Peyer's patch (tissue), 4 donors: ENCODE measurements around the gene AFM.

Experiments used
- CTCF ChIP-seq, 6 experiments: fragments of 450-650 bp in 4 of 6; fragments of 200-600 bp in 2 of 6; sonication (generic) in 1 of 6; IDR thresholded peaks; one replicate each; pipeline ENCODE4 v1.5.1; 2017 to 2019; ENCODE audit warnings: antibody characterized with exemption in 6 of 6, mild to moderate bottlenecking in 3 of 6, moderate library complexity in 1 of 6
- POLR2A ChIP-seq, 2 donors: fragments of 450-650 bp; IDR thresholded peaks; one replicate each; pipeline ENCODE4 v1.5.1; 2017; ENCODE audit warnings: antibody characterized with exemption in 2 of 2, mild to moderate bottlenecking in 2 of 2, moderate library complexity in 2 of 2

GRCh38 chr4:73477176-73477575, 4.4 kb upstream of the AFM start:
- TF ChIP-seq CTCF (IDR thresholded peaks at IDR 0.05) (no peak), POLR2A (IDR thresholded peaks at IDR 0.05) (no peak)
